DMS114 treated with DMSO at 0.1 percent for 48 hours (cell line): ENCODE data around the gene BRPF1.
A peak's percentile ranks its signal among the peaks of the same experiment; 100 is the strongest.

Experiments used
- DNase-seq: peaks from one replicate; lab custom pipeline; 2025; ENCODE audit not compliant: unreplicated experiment; lab: John Stamatoyannopoulos, UW

Gene BRPF1

GRCh38 chr3:9730657-9731205 is 804 bp upstream of the BRPF1 start:
- DNase-seq: peak; percentile 90

- no peak for DNase-seq
Measured at GRCh38 chr3:9732080-9732739, 675 bp downstream of the BRPF1 start.

DNA sequence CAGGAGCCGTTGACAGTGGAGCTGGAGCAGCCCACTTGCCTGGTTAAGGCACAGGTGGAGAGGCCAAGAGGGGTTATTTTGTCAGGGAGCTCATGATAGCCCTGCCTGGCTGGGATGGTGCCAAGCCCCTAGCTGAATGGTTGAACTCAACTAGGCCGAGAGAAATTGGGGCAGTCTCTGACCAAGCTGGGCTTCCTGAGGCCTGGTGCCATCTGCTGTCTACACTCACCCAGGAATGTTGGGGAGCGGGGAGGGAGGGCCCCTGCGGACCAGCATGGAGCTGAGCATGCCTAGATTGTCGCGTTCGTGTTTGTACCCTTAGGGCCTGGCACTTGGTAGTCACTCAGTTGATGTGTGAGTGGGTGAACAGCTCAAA is 1.2 kb downstream of the BRPF1 start:
- DNase-seq: no peak

DNA sequence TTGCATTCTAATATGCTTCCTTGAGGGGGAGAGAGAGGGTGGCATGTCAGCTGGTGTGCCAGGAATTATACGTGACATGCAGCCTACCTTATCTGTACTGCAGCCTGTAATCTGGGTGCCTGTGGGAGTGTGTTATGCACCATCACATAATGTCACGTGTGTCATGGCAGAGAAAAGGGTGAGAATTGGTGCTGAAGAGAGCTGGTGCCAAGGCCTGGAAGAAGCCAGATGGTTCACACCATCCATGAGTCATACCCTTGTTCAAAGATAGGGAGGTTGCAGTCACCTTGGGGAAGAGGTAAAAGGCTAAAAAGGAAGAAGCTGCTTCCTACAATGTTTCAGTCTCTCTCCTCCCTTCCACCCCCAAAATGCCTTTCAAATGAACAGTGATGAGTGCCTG is 5.3 kb downstream of the BRPF1 start:
- DNase-seq: no peak

- no peak for DNase-seq
Measured at GRCh38 chr3:9739181-9739580, 7.6 kb downstream of the BRPF1 start.

GRCh38 chr3:9742560-9742959 is 11.0 kb downstream of the BRPF1 start:
- DNase-seq: no peak

GRCh38 chr3:9743548-9743947 is 12.0 kb downstream of the BRPF1 start:
- DNase-seq: no peak

DNA sequence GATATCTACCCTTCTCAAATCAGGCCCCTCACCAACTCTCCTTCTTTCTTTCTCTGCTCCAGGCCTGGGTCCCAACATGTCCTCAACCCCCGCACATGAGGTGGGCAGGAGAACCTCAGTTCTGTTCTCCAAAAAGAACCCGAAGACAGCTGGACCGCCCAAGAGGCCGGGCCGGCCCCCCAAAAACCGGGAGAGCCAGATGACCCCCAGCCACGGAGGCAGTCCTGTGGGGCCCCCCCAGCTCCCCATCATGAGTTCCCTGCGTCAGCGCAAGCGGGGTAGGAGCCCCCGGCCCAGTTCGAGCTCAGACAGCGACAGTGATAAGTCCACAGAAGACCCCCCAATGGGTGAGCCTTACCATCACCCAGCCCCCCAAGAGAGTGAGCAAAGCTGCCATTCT is 12.6 kb downstream of the BRPF1 start:
- DNase-seq: no peak

DNA sequence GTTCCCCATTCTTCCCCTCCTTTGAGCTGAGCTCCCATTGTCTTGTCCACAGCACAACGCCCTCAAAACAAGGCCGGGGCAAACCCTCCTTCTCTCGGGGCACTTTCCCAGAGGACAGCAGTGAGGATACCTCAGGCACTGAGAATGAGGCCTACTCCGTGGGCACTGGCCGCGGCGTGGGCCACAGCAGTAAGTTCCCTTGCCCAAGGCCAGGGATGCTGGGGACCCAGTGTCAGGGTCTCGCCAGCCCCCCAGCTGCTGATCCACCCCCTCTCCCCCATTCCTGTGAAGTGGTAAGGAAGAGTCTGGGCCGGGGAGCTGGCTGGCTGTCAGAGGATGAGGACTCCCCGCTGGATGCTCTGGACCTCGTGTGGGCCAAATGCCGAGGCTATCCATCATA is 14.0 kb downstream of the BRPF1 start:
- no peak for DNase-seq

- no peak for DNase-seq
Measured at GRCh38 chr3:9746330-9746729, 14.8 kb downstream of the BRPF1 start.

DNA sequence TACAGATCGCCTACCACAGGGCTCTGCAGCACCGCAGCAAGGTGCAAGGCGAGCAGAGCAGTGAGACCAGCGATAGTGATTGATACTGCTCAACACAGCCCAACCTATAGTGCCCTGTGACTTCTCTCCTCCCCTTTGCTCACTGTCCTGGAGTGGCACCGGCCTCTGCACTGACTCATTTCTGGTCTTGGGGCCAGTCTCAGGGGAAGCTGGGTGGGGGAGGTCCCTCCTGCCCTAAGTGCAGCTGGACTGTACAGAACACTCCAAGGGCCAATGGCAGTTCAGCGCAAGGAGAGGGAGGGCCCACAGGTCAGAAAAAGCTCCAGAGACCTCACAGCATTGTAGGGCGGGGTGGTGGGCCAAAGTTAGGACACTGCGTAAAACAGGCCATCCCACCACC is 15.7 kb downstream of the BRPF1 start:
- no peak for DNase-seq

- DNase-seq: no peak
Measured at GRCh38 chr3:9748031-9748430, 16.5 kb downstream of the BRPF1 start.

DNA sequence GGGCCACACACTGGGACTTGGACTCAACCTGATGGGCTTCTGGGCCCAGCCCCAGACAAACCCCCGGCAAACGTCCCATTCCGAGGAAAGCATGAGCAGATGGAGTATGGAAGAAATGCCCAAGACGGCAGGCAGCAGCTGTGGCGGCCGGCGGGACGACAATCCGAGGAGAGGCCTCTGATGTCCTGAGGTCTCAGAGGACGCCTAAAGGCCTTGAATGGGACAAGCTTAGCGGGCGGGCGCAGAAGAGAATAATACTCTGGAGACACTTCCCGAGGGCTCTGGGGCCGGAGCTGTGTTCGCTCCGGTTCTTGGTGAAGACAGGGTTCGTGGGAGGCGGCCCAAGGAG is 17.7 kb downstream of the BRPF1 start:
- no peak for DNase-seq

DNA sequence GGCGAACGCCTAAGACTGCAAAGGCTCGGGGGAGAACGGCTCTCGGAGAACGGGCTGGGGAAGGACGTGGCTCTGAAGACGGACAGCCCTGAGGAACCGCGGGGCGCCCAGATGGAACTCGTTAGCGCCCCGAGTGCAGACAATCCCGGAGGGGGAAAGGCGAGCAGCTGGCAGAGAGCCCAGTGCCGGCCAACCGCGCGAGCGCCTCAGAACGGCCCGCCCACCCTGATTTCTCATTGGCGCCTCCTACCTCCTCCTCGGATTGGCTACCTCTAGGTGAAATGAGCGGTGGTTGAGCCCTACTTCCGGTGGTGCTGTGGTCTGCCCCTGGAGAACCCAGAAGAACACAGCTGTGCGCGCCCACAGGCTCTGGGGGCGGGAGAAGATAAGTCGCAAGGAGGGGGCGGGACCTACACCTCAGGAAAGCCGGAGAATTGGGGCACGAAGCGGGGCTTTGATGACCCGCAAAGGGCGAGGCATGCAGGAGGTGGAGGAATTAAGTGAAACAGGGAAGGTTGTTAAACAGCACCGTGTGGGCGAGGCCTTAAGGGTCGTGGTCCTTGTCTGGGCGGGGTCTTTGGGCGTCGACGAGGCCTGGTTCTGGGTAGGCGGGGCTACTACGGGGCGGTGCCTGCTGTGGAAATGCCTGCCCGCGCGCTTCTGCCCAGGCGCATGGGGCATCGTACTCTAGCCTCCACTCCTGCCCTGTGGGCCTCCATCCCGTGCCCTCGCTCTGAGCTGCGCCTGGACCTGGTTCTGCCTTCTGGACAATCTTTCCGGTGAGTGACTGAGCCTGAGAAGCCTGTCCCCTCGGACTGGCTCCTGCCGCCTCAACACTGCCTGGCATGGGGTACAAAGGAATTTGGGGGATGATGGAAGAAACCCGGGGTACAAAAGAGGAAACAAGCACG is 18.4 kb downstream of the BRPF1 start, which contains the start of gene OGG1:
Gene OGG1, plus strand, starts transcription at position 308 of the 911 bp plus-strand sequence. Its CDS starts 335 bp downstream, at position 643.
- DNase-seq: peak; percentile 96

GRCh38 chr3:9750556-9751411 is 19.2 kb downstream of the BRPF1 start:
- DNase-seq: no peak

- no peak for DNase-seq
Measured at GRCh38 chr3:9754678-9755077, 23.1 kb downstream of the BRPF1 start.

DNA sequence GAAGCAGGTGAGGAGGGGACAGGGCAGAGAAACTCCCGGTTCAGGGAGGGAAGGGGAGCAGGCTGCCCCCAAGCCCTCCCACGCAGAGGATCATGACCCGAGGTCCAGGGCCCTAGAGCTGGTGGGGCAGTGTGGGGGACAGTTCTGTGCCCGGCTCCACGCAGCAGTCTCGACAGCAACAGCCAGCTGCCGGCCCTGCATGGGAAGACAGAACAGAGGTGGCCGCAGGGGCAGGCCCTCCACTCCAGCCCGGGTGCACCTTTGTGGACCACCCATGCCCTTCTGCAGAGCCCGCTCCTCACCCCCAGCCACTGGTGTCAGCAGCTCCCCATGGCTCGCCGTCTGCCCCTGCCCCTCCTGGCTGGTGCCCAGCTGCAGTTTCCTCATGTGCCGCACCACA is 25.9 kb downstream of the BRPF1 start:
- DNase-seq: no peak

DNA sequence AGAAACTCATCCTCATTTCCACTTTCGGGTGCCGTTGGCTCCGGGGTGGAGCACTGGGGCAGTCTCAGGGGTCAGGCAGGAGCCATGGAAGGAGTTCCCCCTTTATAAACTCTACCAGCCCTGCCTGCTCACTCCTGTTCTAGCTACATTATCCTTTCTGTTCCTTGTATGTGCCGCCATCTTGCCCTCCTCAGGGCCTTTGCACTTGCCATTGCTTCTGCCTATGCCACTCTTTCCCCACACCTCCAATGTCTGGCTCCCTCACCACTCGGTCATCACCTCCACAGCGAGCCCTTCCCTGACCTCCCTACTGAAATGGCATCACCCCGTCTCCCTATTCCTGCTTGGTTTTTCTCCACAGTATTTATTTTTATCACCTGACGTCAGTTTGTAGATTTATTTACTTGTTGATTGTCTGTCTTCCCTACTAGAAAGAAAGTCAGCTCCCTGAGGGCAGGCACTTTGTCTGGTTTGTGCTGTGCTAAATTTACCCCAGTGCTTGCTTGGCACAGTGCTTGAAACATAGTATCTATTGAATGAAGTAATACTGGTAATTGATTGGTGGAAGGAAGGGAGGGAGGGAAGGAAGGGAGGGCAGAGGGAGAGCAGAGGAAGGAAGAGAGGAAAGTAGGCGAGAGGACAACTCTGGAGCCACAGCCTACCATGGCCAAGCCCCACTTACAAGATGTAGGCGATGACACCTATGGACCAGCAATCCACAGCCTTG is 29.4 kb downstream of the BRPF1 start:
- no peak for DNase-seq

- DNase-seq: no peak
Measured at GRCh38 chr3:9761919-9762318, 30.4 kb downstream of the BRPF1 start.

DNA sequence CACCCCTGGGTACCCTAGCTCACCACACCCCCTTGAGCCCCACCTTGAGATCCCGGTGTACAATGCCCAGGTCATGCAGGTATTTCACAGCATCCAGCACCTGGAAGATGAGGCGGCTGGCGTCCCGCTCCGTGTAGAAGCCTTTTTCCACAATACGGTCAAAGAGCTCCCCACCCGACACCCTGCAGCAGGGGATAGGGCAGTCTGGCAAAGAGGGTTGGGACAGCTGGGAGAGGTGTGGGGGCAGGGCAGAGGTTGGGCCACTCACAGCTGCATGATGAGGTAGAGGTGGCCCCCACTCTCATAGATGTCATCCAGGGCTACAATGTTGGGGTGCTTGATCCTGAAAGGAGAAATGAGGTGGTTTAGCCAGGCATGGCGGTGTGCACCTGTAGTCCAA is 31.3 kb downstream of the BRPF1 start:
- no peak for DNase-seq

DNA sequence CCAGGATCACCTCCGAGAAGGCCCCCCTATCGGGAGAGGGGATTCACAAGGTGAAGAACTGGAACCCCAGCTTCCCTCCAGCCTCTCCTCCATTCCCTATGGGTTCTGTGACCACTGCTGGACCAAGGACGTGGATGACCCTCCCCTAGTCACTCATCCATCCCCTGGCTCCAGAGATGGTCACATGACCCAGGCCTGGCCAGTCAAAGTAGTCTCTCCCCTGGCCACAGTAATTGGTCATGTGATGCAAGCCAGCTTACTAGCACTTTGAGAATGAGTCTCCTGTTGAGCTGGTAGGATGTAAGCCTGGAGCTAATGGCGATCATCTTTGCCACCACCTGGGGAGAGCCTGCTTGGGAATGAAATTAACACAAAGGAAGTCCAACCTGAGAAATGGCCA is 34.3 kb downstream of the BRPF1 start:
- DNase-seq: no peak
